GM19193 (cell line): Measurements from ENCODE around the gene RNF150.

Source experiments
- POLR2A ChIP-seq: IDR thresholded peaks from 4 replicates; pipeline ENCODE4 v1.6.1; 2011; ENCODE audit not compliant: insufficient read depth, insufficient read length; ENCODE audit errors: extremely low read depth

The RNF150 gene

DNA sequence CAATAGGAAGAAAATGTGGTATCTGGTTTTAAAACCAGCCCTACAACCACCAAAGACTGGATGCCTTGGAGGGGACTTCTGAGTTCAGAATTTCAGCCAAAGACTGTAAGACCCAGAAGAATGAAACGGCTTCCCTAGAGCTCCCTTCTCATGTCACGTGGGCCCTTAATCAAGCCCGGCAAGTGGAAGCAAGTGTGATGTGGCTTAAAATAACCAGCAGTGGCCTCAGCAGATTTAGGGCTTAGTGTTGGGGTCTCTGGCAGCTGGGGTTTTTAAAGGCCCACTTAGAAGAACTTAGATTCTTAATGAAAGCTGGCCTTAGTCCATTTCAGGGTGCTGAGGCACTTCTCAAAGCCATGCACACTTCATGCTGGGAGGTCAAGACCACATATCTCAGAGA, 265.9 kb downstream of the RNF150 start:
- no peak for TF ChIP-seq POLR2A

DNA sequence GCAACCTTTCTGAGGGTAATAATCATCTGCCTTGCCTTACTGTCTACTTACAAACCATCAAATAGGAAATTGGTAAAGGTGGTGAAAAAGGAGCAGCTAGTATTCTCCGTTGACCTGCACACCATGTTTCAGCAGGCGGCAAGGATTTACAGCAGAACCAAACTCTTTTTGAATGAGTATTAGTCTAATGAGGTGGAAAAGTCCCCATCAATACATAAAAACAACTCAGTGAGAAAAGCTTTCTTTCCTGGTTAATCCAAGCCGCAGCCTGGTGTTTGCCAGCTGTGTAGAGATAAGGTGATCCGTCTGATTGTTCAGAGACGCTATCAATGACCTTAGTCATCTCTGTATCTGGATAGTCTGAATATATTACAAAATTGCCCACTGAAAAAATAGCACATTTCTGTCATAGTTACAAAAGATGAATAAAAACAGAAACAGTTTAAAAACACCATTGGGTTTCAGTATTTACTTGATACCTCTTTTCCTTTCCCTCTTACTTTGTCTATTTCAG, 266.7 kb downstream of the RNF150 start:
- TF ChIP-seq POLR2A = no peak

DNA sequence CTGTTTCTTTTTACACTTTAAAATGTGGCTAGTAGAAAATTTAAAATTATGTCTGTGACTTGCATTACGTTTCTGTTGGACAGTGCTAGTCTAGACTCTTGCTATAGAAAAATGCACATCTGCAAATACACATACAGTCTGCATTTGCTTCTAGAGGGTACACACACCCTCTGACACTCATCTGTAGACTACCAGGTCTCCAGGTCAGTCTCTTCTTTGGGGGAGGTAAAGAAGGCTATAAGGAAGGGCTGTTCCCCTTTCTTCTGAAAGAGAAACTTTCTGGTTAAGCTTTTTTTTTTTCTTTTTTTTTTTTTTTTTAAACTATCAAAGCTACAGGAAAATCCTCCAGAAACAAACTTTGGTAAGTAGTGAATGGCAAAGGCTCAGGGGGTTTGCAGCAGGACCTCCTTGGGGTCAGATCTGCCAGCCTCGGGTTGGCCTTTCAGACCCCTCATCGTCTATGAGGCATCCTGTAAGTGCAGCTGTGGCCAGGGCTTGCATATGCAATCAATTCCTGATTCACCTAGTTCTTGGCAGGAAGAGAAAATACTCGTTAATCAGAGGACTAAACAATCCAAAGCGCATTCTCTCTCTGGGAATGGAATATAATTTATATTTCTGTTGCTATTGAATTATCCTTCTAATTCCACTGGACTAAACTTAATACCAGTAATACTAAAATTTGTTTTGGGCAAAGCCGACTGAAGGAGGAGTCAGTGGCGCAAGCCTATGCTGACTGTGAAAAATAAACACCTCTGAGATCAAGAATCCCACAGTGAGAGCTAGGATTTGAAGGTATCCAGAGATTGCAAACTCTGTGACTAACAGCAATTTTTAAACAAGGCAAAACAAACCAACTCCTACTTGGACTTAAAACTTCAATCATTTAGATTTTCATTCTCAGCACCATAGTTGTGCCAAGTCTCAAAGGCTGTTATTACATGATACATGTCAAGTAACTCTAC, 267.7 kb downstream of the RNF150 start:
- TF ChIP-seq POLR2A = no peak

DNA sequence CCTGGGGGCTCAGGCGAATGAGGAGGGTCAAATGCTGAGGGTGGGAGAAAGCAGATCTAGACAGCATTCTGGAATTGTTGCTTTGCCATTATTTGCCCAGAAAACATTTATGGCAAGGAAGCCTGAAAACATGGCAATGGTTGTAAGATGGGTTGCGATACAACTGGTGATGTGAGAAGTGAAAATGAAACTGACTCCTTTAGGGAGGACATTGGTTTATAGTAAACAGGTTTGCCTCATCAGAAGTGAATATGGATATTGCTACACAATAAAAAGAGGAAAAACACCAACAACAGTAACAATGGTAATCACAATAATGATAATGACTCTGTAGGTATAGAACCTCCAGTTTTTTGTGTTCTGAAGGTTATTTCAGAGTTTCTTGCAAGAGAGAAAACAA, 270.1 kb downstream of the RNF150 start:
- no peak for TF ChIP-seq POLR2A

DNA sequence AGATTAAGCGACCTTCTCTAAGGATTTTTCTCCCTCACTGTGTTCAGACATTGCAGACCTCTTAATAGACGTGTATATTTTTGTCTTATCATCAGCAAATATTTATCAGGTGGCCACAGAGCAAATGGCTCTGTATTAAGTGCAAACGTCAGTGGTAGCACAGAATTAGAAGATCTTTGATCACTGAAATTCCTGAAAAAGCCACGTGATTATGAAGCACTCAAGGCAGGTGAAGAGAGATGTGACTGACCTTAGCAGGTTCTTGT, 271.2 kb downstream of the RNF150 start:
- no peak for TF ChIP-seq POLR2A

DNA sequence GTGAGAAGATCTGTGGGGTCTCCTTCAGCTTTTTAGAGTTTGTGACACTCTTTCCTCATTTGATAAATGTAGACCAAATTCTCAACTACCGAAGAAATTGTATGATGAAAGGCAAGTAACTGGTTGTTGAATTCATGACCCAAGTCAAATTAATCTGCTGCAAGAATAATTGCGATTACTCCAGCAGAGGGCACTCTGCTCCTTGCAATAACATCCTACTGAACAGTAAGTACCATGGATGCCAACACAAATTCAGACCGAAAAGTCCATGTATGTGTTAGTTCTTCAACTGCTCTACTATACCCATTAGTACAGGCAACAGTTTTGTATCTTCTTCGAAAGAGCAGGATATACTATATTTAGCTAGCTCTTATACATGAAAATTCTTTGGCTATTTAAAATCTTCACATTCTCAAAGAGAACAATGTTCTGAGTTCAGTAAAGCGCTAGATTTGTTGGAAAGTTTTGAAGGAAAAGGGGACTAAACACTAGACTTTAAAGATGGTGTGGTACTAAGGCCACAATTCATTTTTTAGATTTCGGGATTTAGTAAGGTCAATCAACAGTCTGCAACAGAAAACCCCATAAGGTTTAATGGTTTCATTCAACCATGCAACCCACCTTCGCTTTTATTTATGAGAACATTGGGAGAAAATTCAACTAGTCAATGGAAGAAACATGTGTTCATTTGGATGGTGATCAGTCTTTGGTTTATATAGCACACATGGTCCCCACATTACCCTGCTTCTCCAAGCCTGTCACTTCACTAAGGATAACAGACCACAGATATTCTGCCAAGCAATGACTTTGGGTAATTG, 271.7 kb downstream of the RNF150 start:
- no peak for TF ChIP-seq POLR2A

DNA sequence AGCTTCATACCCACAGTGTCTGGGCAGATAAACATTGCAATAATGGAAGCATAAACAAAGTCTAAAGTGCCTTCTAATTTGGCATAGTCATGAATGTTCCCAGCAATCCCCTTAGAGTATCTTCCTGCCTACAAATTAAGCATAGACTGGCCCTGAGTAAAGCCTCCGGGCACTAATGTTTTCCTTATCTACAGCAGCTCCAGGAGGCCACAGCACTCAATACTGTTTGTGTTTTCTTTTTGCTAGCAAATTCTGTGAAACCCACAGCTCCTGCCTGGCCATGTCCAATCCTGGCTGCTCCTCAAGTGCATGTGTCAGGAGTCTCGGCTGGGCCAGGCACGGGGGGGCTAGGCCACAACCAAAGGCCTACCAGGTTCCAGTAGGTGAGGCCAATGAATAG, 274.4 kb downstream of the RNF150 start:
- no peak for TF ChIP-seq POLR2A

DNA sequence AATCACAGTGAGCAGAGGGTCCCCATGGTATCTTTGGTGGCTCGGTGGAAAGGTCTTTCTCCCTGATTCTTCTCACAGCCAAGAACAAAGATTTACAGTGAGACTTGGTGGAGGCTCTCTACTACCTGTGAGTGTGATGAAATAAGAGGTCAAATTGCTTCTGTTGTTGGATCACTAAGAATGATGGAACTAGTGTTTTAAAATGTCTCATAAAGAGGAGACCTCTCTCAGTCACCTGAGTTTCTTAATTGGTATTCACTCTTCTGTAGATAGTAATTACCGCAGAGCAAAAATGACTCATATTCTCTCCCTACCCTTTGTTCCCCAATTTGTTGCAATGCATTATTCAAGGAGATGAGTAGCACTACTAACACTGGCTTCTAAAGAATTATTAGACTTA, 276.2 kb downstream of the RNF150 start:
- no peak for TF ChIP-seq POLR2A

DNA sequence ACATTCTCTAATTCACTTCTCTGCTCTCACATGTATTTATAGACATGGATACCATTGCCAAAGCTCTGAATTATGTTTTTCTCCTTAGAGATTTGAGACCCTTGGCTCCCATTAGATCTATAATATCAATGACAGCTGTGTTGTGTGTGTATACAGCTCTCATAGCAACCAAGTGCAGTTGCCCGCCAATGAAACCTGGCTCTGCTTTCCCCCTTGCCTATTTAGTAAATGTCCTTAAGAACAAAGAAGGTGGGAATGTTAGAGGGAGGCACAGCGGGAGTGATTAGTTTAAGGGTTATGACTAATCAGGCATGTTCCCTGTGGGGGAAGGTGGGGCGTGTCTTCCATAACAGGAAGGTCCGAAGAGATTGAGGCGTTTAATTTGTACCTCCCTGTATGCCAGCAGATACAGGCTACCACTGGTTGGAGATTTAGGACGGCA, 276.6 kb downstream of the RNF150 start:
- no peak for TF ChIP-seq POLR2A

DNA sequence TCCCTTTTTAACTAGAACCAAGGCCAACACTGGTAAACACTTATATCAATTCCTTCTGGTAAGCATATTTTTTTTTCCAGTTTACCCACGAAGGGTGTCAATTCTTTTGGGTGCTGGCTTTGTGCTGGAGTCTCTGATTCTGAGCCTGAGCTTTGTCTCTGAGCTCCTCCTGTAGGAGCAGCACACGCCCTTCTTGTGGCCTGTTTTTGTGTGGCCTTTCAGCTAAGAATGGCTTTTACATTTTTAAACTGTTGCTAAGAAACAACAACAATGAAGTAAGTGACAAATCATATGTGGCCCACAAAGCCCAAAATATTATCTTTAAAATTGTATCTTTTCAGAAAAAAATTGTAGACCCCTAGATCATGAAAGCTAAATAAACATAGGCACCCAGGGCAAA, 279.1 kb downstream of the RNF150 start:
- no peak for TF ChIP-seq POLR2A

DNA sequence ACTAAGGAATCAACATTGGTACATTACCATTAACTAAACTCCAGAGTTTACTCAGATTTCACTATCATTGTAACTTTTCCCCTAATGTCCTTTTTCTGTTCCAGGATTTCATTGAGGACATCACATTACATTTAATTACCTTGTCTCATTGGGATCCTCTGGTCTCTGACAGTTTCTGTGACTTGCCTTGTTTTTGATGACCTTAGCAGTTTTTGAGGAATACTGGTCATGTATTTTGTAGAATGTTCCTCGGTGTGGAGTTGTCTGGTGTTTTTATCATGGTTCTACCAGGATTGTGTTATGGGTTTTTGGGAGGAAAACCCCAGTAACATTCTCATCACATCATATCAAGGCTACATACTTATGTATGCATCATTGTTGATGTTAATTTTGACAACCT, 281.5 kb downstream of the RNF150 start:
- no peak for TF ChIP-seq POLR2A

DNA sequence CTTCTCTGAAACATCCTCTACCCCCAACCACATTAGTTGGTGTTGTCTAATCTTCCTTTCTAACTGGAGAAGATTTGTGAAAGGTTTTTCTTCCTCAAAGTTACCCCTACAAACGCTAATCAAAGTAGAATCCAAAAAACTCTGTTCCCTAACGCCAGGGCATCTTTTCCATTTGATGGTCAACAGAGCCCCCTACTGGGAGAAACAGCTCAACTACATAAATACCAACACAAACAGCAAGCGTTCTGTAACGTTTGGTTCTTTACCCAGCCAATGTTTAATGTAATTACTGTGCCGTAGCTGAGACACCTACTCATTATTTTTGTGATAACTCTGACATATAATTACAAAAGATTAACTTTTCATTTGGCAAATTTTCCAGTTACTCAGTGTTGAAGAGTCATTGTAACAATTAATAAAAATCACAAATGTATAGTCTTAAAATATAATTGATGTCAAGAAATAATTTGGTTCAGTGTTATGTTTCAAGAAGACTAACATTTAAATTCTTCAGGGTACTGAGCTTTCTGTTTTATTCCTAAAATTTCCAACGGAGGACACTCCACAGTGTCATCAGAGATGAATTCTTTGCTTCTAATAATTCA, 282.1 kb downstream of the RNF150 start:
- TF ChIP-seq POLR2A = no peak

DNA sequence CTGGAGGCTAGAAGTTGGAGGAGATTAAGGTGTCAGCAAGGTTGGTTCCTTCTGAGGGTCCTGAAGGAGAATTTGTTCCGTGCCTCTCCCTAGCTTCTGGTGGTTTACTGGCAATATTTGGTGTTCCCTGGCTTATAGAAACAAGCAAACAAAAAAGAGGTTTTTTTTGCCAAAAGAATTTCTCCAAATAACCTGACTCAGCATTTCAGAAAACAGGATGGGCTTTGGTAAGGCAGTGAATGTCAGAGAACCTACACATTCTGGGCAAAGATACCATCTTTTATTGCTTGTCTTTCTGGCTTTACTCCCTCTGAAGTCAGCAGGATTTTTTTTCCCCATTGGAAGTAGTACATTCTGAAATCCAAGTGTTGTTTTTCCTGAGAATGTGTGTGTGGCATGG, 283.7 kb downstream of the RNF150 start:
- TF ChIP-seq POLR2A = no peak

DNA sequence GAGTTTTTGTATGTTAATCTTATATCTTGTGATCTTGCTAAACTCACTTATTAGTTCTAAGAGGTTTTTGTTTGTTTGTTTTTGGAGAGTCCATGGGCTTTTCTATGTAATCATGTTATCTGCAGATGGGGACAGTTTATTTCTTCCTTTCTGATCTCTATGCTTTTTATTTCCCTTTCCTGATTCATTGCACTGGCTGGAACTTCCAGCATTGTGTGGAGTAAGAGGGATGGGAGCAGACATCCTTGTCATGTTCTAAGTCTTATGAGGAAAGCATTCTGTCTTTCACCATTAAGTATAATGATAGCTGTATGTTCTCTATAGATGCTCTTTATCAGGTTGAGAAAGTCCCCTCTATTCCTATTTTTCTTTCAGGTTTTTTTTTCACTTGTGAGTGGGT, 286.5 kb downstream of the RNF150 start:
- TF ChIP-seq POLR2A = no peak

DNA sequence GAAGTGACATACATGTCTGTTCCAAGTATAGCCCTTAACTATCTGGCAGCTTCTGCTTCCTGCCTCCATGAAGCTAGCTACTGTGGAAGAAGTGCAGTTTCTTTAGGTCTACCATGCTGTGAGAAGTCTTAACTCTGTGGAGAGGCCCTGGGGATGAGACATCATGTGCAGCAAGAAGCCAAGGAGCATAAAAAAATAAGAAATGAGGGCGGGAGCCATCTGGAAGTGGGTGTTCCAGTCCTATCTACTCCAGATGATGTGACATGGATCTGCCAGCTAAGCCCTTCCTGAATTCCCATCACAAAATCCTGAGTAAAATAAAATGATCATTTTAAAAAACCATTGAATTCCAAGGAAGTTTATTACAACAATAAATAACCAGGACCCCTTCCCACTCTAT, 289.2 kb downstream of the RNF150 start:
- TF ChIP-seq POLR2A = no peak
